HG03175 (cell line): ENCODE data around the gene MBOAT1.
A peak's percentile ranks its signal among the peaks of the same experiment; 100 is the strongest.

ENCODE experiments used
- ATAC-seq: cut with Tn5 transposase; IDR thresholded peaks from one replicate; pipeline ENCODE4 v1.9.1; 2021; ENCODE audit warnings: mild to moderate bottlenecking, moderate library complexity; ENCODE audit not compliant: unreplicated experiment

The MBOAT1 gene

DNA sequence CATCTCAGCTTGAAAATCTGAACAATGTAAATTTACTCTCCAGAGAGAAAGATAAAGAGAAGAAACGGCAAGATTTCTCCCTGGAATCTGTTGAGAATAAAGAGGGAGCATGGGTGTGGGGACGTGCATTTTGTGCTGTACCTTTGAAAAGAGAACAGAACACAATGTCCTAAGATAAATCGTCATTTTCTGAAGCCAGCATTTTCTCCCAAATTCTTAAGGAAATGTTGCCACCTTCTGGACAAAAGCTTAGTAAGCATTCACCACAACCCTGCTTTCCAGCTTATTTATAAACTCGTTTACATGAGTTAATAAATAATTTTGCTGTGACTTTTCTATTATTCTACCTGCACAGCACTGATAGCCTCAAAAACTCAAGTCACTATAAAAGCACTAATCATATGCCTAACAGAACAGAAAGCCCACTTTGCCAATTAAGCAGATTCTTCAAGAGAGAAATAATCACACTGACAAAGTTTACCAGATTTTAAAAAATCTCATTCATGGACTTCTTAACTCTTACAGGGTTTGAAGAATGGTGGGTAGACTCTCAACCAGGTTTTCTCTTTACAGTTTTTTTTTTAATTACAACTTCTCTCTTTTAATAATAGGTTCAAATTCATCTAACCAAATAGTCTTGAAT, 155.8 kb downstream of the MBOAT1 start:
- ATAC-seq = peak; percentile 79

DNA sequence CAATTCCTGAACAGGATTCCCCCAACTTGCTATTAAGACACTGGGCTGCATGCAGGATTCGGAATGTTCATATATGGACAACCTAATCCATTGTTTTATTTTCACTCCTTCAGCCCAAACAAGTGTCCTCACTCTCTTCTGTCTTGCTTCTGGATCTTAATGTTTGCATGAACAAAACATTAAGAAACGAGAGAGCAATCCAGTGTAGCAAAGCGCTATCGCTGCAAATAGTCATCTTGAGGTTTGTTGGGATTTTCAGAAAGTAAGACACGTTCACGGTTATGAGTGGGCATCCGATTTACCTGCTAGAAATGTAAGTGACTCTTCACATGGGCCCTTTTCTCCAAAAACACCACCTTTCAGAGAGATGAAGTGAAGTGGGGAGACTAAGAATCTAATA, 156.4 kb downstream of the MBOAT1 start:
- no peak for ATAC-seq
